SJCRH30 (cell line): ENCODE data around the gene SNX22. TPM values are rescaled to one million over a fixed set of nuclear protein-coding genes. Genes with fewer than 3 reads are reported as not detected.

Source experiments
- DNase-seq, 2 experiments: peaks; one replicate each; pipeline ENCODE4 v3.0.0-alpha.2; 2015 to 2020
- H3K27ac ChIP-seq: fragments of 250-450 bp; sonication (Bioruptor Pico); 2 replicates; pipeline ENCODE4 v1.5.1; 2020; ENCODE audit warnings: mild to moderate bottlenecking, moderate library complexity
- H3K27me3 ChIP-seq: fragments of 250-450 bp; sonication (Bioruptor Pico); 2 replicates; pipeline ENCODE4 v1.5.1; 2020; ENCODE audit warnings: mild to moderate bottlenecking, moderate library complexity
- H3K36me3 ChIP-seq: fragments of 250-450 bp; sonication (Bioruptor Pico); 2 replicates; pipeline ENCODE4 v1.5.1; 2020; ENCODE audit warnings: mild to moderate bottlenecking, moderate library complexity
- H3K4me1 ChIP-seq: fragments of 250-450 bp; sonication (Bioruptor Pico); 2 replicates; pipeline ENCODE4 v1.5.1; 2020; ENCODE audit warnings: mild to moderate bottlenecking, moderate library complexity
- H3K4me3 ChIP-seq: fragments of 250-450 bp; sonication (Bioruptor Pico); 2 replicates; pipeline ENCODE4 v1.5.1; 2020; ENCODE audit warnings: mild to moderate bottlenecking, moderate library complexity
- H3K9me3 ChIP-seq: fragments of 250-450 bp; sonication (Bioruptor Pico); replicated peaks from 2 replicates; pipeline ENCODE4 v1.5.1; 2020; ENCODE audit warnings: mild to moderate bottlenecking, moderate library complexity
- total RNA-seq: library from RNA; depleted of rRNA; stranded (reverse); fragments of >200 nt; shearing (Covaris generic); gene quantifications from 2 replicates; pipeline ENCODE4 v1.2.3, GENCODE V29; 2014

SNX22 gene
- total RNA-seq, 1 experiment from 2014 or later, result 1.6 TPM

- H3K27ac ChIP-seq, result no peak overlapping the region
- no peaks in the 10 kb centered on the region for H3K4me1 ChIP-seq
- no peak overlapping the region for H3K4me3 ChIP-seq
Observed at GRCh38 chr15:64125978-64126377, 25.6 kb upstream of the SNX22 start.

DNA sequence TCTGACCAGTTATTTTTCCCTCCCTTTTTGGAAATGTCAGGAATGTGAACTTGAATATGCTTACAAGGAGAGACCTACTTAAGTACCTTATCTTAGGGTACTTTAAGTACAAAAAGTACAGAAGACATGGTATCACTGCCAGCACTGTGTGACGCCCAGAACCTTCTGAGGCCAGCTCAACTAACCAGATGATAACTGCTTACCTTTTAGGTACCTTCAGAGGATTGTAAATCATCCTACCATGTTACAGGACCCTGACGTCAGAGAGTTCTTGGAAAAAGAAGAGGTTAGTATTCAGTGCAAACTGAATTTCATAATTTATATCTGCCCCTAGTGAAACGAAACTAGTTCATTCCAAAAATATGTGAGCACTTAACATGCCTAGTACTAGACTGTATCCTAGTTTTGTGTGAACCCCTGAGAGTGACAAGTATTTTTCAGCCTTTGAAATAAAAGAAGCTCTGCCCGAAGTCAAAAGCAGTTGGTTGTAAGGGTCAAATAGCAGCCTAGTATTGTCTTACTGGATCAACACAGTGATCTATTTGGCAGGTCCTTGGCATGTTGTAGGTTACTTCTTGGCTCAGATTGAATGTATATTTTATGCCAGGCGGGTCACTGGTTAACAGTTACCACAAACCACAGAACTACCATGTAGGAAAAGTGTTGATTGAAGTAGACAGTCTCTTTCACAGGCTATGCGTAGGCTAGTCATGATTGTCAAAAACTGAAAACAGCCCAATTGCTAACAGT is 23.8 kb upstream of the SNX22 start:
- Histone ChIP-seq H3K27ac (no peak overlapping the region), H3K4me3 (no peak overlapping the region), H3K9me3 (no peaks in the 10 kb centered on the region), H3K36me3 (peaks cover 64% of the 10 kb centered on the region), H3K27me3 (no peaks in the 10 kb centered on the region), H3K4me1 (no peaks in the 10 kb centered on the region)
- no peak for DNase-seq

More at GRCh38 chr15:64125978-64126377, 25.6 kb upstream of the SNX22 start:
- peaks cover 63% of the 10 kb centered on the region for H3K36me3 ChIP-seq
- H3K9me3 ChIP-seq, result no peaks in the 10 kb centered on the region
- H3K27me3 ChIP-seq, result no peaks in the 10 kb centered on the region
- no peak for DNase-seq

DNA sequence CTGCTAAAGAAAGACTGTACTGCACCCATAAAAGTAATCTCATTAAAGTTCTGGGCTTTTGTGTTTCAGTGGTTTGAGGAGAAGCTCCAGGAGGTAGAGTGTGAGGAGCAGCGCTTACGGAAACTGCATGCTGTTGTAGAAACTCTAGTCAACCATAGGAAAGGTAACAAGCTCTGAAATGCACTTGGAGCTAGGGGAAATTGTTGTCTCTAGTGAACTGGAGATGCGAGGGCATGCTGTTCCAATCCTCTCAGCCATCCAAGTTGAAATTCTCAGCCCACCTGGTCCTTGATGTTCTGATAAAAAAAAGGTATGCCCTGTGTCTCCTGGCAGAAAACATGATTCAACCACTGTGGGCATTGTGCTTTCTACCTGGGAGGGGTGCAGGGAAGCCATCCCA is 21.4 kb upstream of the SNX22 start:
- Histone ChIP-seq H3K36me3 (peaks cover 73% of the 10 kb centered on the region), H3K9me3 (no peaks in the 10 kb centered on the region), H3K4me3 (no peak overlapping the region), H3K4me1 (no peaks in the 10 kb centered on the region), H3K27ac (no peak overlapping the region), H3K27me3 (no peaks in the 10 kb centered on the region)
- no peak for DNase-seq

DNA sequence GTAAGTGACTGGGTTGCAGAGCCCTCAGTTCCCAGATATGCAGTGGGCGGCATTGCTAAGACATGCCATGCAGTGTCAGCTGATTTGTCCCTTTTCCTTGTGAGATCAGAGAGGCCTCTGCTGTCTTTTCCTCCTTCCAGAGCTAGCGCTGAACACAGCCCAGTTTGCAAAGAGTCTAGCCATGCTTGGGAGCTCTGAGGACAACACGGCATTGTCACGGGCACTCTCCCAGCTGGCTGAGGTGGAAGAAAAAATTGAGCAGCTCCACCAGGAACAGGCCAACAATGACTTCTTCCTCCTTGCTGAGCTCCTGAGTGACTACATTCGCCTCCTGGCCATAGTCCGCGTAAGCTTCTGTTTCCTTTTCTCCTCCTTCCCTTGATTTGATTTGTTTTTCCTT is 20.0 kb upstream of the SNX22 start:
- Histone ChIP-seq H3K27me3 (no peaks in the 10 kb centered on the region), H3K4me1 (no peaks in the 10 kb centered on the region), H3K4me3 (no peak overlapping the region), H3K36me3 (peaks cover 77% of the 10 kb centered on the region), H3K9me3 (no peaks in the 10 kb centered on the region), H3K27ac (no peak overlapping the region)
- DNase-seq, result no peak

GRCh38 chr15:64132217-64132616 is 19.3 kb upstream of the SNX22 start:
- Histone ChIP-seq H3K27ac (no peak overlapping the region), H3K27me3 (no peaks in the 10 kb centered on the region), H3K9me3 (no peaks in the 10 kb centered on the region), H3K4me1 (no peaks in the 10 kb centered on the region), H3K36me3 (peaks cover 76% of the 10 kb centered on the region), H3K4me3 (no peak overlapping the region)
- DNase-seq, result no peak

GRCh38 chr15:64133623-64134344 is 17.7 kb upstream of the SNX22 start:
- Histone ChIP-seq H3K27me3 (no peaks in the 10 kb centered on the region), H3K27ac (no peak overlapping the region), H3K9me3 (no peaks in the 10 kb centered on the region), H3K36me3 (peaks cover 73% of the 10 kb centered on the region), H3K4me1 (no peaks in the 10 kb centered on the region), H3K4me3 (no peak overlapping the region)
- no peak for DNase-seq

DNA sequence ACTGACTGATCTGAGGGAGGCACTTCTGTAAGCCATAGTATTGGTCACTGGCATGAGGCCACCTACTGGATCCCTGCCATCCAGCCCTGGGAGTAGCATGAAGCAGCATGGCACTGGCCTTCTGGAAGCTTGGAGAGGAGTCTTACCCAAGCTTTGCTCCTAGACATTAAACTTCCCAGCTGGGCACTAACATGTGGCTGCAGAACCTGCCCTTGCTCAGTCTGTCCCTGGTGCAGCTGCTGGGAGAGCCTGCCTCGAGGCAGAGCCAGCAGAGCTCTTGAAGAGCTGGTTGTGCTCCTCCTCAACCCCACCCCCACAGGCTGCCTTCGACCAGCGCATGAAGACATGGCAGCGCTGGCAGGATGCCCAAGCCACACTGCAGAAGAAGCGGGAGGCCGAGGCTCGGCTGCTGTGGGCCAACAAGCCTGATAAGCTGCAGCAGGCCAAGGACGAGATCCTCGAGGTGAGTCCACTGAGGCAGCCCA is 17.1 kb upstream of the SNX22 start:
- Histone ChIP-seq H3K4me3 (no peak overlapping the region), H3K36me3 (peaks cover 71% of the 10 kb centered on the region), H3K9me3 (no peaks in the 10 kb centered on the region), H3K27me3 (no peaks in the 10 kb centered on the region), H3K4me1 (no peaks in the 10 kb centered on the region), H3K27ac (no peak overlapping the region)
- no peak for DNase-seq

GRCh38 chr15:64136347-64136746 is 15.2 kb upstream of the SNX22 start:
- DNase-seq, result no peak
- Histone ChIP-seq H3K27me3 (no peaks in the 10 kb centered on the region), H3K36me3 (peaks cover 55% of the 10 kb centered on the region), H3K27ac (no peak overlapping the region), H3K4me1 (no peaks in the 10 kb centered on the region), H3K9me3 (no peaks in the 10 kb centered on the region), H3K4me3 (no peak overlapping the region)

- Histone ChIP-seq H3K9me3 (no peaks in the 10 kb centered on the region), H3K4me1 (no peaks in the 10 kb centered on the region), H3K27ac (no peak overlapping the region), H3K27me3 (no peaks in the 10 kb centered on the region), H3K4me3 (no peak overlapping the region), H3K36me3 (peaks cover 48% of the 10 kb centered on the region)
- DNase-seq, result no peak
Observed at GRCh38 chr15:64137226-64137833, 14.2 kb upstream of the SNX22 start.

- Histone ChIP-seq H3K27me3 (no peaks in the 10 kb centered on the region), H3K27ac (no peak overlapping the region), H3K4me3 (no peak overlapping the region), H3K36me3 (peaks cover 39% of the 10 kb centered on the region), H3K9me3 (no peaks in the 10 kb centered on the region), H3K4me1 (no peaks in the 10 kb centered on the region)
- no peak for DNase-seq
Observed at GRCh38 chr15:64138331-64138941, 13.1 kb upstream of the SNX22 start.

DNA sequence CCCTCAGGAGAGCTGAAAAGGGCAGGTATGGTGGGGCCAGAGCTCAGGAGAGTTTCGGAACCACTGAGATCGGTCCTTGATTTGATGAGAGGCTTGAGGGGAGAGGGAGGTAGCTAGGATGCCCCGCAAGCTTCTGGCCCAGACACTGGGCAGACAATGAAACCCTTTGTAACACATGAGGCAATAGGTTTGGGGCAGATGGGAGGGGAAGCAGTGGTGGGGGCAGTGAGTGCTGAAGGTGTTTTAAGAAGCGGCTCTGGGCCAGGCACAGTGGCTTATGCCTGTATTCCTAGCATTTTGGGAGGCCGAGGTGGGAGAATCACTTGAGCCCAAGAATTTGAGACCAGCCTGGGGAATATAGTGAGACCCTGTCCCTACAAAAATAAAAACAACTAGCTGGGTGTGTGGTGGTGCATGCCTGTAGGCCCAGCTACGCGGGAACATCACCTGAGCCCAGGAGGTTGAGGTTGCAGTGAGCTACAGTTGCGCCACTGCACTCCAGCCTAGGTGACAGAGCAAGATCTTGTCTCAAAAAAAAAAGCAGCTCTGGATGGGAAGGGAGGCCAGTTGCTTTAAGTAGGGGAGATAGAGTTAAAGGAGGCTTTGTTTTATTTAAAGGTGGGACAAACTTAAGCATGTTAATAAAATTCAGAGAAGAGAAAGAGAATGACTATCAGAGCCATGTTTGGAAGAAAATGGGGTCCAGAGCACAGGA is 9.6 kb upstream of the SNX22 start:
- Histone ChIP-seq H3K9me3 (no peaks in the 10 kb centered on the region), H3K4me1 (peaks cover 6% of the 10 kb centered on the region), H3K4me3 (no peak overlapping the region), H3K36me3 (peaks cover 14% of the 10 kb centered on the region), H3K27ac (no peak overlapping the region), H3K27me3 (no peaks in the 10 kb centered on the region)
- DNase-seq, result no peak

DNA sequence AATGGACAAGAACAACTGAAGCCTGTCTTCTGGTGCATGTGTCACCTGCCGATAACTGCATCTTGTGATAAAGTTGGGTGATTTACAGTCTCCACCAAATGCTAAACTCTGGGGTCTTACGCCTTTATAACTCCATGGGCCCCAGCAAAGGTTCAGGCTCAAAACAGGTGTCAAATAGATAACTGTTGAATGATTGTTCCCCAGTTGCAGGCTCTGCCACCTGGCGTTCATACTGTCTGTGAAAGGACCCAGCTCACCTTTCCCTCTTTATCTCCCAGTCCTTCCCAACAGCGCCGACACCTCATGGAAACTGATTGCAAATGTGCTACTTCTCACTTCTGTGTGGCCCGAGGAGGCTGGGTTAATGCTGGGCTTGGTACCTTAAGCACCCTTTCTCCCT is 8.3 kb upstream of the SNX22 start:
- Histone ChIP-seq H3K4me1 (peaks cover 6% of the 10 kb centered on the region), H3K4me3 (no peak overlapping the region), H3K36me3 (peaks cover 7% of the 10 kb centered on the region; the same call in 1 of the 2 replicates), H3K9me3 (no peaks in the 10 kb centered on the region), H3K27me3 (no peaks in the 10 kb centered on the region), H3K27ac (no peak overlapping the region)
- DNase-seq, result no peak

GRCh38 chr15:64144192-64144564 is 7.4 kb upstream of the SNX22 start:
- H3K27ac ChIP-seq, result no peak overlapping the region
- no peaks in the 10 kb centered on the region for H3K27me3 ChIP-seq
- H3K4me3 ChIP-seq, result no peak overlapping the region
- H3K4me1 ChIP-seq, result peaks cover 6% of the 10 kb centered on the region
- no peaks in the 10 kb centered on the region for H3K36me3 ChIP-seq
- H3K9me3 ChIP-seq, result no peaks in the 10 kb centered on the region
- no peak for DNase-seq

DNA sequence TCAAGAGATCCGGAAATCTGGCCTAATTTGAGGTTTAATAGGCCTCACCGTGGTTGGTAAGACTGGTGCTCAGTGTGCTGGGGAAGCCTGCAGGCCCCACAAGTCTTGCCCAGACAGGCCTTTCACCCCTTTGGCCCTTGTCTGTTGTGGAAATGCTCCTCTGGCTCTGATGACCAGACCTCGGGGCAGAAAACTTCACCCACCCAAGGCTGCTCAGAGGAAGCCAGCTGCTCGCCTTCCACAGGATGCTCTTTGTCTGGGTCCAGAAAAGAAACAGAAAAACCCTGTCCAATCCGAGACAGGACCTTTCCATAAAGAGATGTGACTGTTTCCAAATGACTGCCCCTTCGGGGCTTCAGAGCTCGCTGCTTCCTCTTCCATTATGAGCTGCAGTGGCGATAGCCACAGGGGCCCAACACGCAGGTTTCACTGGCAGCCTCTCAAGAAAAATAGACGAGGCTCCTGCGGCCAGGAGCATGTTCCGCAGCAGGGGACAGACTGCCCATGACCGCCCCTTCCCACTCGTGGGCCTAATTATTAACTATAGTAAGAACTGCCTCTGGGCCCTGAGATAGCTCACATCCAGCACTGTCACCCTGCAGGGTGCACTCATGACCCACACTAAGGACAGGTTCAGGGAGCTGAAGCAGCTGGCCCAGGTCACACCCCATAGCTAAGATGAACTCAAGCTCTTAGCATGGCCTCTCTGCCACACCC is 6.8 kb upstream of the SNX22 start:
- Histone ChIP-seq H3K36me3 (no peaks in the 10 kb centered on the region), H3K4me3 (no peak overlapping the region), H3K27me3 (no peaks in the 10 kb centered on the region), H3K27ac (no peak overlapping the region), H3K4me1 (peaks cover 6% of the 10 kb centered on the region), H3K9me3 (no peaks in the 10 kb centered on the region)
- no peak for DNase-seq
